Mesenchymal stem cell (in vitro differentiated cells and primary cell): ENCODE data around the gene TMEM69.
"Not testable (repeated sequence)": the region's sequence is repeated elsewhere in the genome, so short reads cannot be mapped to it uniquely, and the experiment has no call there.

ENCODE experiments used
- DNase-seq: peaks from one replicate; pipeline ENCODE4 v3.0.0-alpha.2; 2013
- H2AFZ ChIP-seq: one replicate; pipeline ENCODE4 v1.6.1; 2013; ENCODE audit warnings: low read depth, mild to moderate bottlenecking, control low read depth, inconsistent platforms, low read length, moderate library complexity
- H2AK5ac ChIP-seq: 2 replicates; pipeline ENCODE4 v1.6.1; 2013; ENCODE audit warnings: low read length, moderate library complexity, mild to moderate bottlenecking, inconsistent platforms; ENCODE audit not compliant: severe bottlenecking
- H2BK120ac ChIP-seq: one replicate; pipeline ENCODE4 v1.6.1; 2013; ENCODE audit warnings: low read depth, mild to moderate bottlenecking, inconsistent platforms, low read length, moderate library complexity
- H2BK12ac ChIP-seq, 2 experiments: one replicate each; pipeline ENCODE4 v1.6.1; 2013; ENCODE audit warnings: inconsistent platforms in 2 of 2, low read length in 2 of 2, mild to moderate bottlenecking in 2 of 2, moderate library complexity in 2 of 2, control low read depth in 1 of 2
- H2BK15ac ChIP-seq: one replicate; pipeline ENCODE4 v1.6.1; 2013; ENCODE audit warnings: mild to moderate bottlenecking, low read depth, inconsistent platforms; ENCODE audit not compliant: poor library complexity, severe bottlenecking
- H2BK5ac ChIP-seq: 2 replicates; pipeline ENCODE4 v1.6.1; 2013; ENCODE audit warnings: low read depth, mild to moderate bottlenecking, low read length, control low read depth, inconsistent platforms; ENCODE audit not compliant: poor library complexity, severe bottlenecking
- H3K14ac ChIP-seq, 2 experiments: one replicate each; pipeline ENCODE4 v1.6.1; 2013; ENCODE audit warnings: inconsistent platforms in 2 of 2, low read length in 2 of 2, control low read depth in 1 of 2, mild to moderate bottlenecking in 1 of 2, moderate library complexity in 1 of 2
- H3K18ac ChIP-seq, 2 experiments: one replicate each; pipeline ENCODE4 v1.6.1; 2013; ENCODE audit warnings: inconsistent platforms in 2 of 2, low read length in 2 of 2, control low read depth in 1 of 2, low read depth in 1 of 2, mild to moderate bottlenecking in 1 of 2
- H3K23ac ChIP-seq, 2 experiments: one replicate each; pipeline ENCODE4 v1.6.1; 2013; ENCODE audit warnings: inconsistent platforms in 2 of 2, low read length in 2 of 2, mild to moderate bottlenecking in 2 of 2, moderate library complexity in 2 of 2, control low read depth in 1 of 2
- H3K27ac ChIP-seq: 2 replicates; pipeline ENCODE4 v1.5.1; 2013; ENCODE audit warnings: mild to moderate bottlenecking, moderate library complexity, low read length, control low read depth, inconsistent platforms; ENCODE audit not compliant: poor library complexity, severe bottlenecking
- H3K27me3 ChIP-seq, 2 experiments: 2 replicates each; pipeline versions ENCODE4 v1.6.1 to v1.7.0; 2013; ENCODE audit warnings: low read length in 2 of 2, mild to moderate bottlenecking in 2 of 2, moderate library complexity in 2 of 2, control low read depth in 1 of 2, inconsistent platforms in 1 of 2; ENCODE audit not compliant: control insufficient read depth in 1 of 2, insufficient read depth in 1 of 2
- H3K36me3 ChIP-seq, 2 experiments: 2 replicates each; pipeline versions ENCODE4 v1.6.1 to v1.7.0; 2013; ENCODE audit warnings: low read length in 2 of 2, control low read depth in 1 of 2, inconsistent platforms in 1 of 2, low read depth in 1 of 2, mild to moderate bottlenecking in 1 of 2; ENCODE audit not compliant: insufficient read depth in 2 of 2, control insufficient read depth in 1 of 2
- H3K4ac ChIP-seq, 2 experiments: one replicate each; pipeline ENCODE4 v1.6.1; 2013; ENCODE audit warnings: inconsistent platforms in 2 of 2, low read length in 2 of 2, mild to moderate bottlenecking in 2 of 2, moderate library complexity in 2 of 2, control low read depth in 1 of 2, low read depth in 1 of 2
- H3K4me1 ChIP-seq: 2 replicates; pipeline ENCODE4 v1.6.1; 2013; ENCODE audit warnings: low read depth, low read length, control low read depth; ENCODE audit not compliant: control insufficient read depth, insufficient read depth
- H3K4me2 ChIP-seq: 2 replicates; pipeline ENCODE4 v1.6.1; 2013; ENCODE audit warnings: low read length, mild to moderate bottlenecking, inconsistent platforms; ENCODE audit not compliant: poor library complexity, severe bottlenecking
- H3K4me3 ChIP-seq, 2 experiments: 2 replicates each; pipeline versions ENCODE4 v1.5.1 to v1.7.0; 2013; ENCODE audit warnings: low read length in 2 of 2, mild to moderate bottlenecking in 2 of 2, control low read depth in 1 of 2, low read depth in 1 of 2; ENCODE audit not compliant: insufficient read depth in 1 of 2
- H3K79me1 ChIP-seq: replicated peaks from 2 replicates; pipeline ENCODE4 v1.6.1; 2013; ENCODE audit warnings: mild to moderate bottlenecking, control low read depth, low read length, inconsistent platforms; ENCODE audit not compliant: poor library complexity, severe bottlenecking
- H3K9ac ChIP-seq: 2 replicates; pipeline ENCODE4 v1.7.0; 2013; ENCODE audit warnings: mild to moderate bottlenecking, low read length, moderate library complexity
- H3K9me3 ChIP-seq: 2 replicates; pipeline ENCODE4 v1.7.0; 2013; ENCODE audit warnings: mild to moderate bottlenecking, low read length; ENCODE audit not compliant: control insufficient read depth
- H4K8ac ChIP-seq: one replicate; pipeline ENCODE4 v1.6.1; 2013; ENCODE audit warnings: inconsistent platforms, mild to moderate bottlenecking, low read length, moderate library complexity
- H4K91ac ChIP-seq: one replicate; pipeline ENCODE4 v1.6.1; 2013; ENCODE audit warnings: mild to moderate bottlenecking, low read length, inconsistent platforms
- WGBS: methylation state at CpG from one replicate; pipeline ENCODE4 v1.1.7; 2013; ENCODE audit warnings: mixed read lengths; 5-methylcytosine and 5-hydroxymethylcytosine counted together

The TMEM69 gene

GRCh38 chr1:45721207-45721606 is 33.2 kb downstream of the TMEM69 start:
- H3K4ac ChIP-seq: no peak overlapping the region
- H3K27ac ChIP-seq: no peak overlapping the region
- H3K9ac ChIP-seq: no peak overlapping the region
- H3K27me3 ChIP-seq: no peaks in the 10 kb centered on the region
- H3K9me3 ChIP-seq: no peaks in the 10 kb centered on the region
- H2BK120ac ChIP-seq: no peak overlapping the region
- H3K4me2 ChIP-seq: no peak overlapping the region
- peaks cover 5 to 11% of the 10 kb centered on the region in 2 experiments for H3K36me3 ChIP-seq
- H2BK15ac ChIP-seq: no peak overlapping the region
- peaks cover 3% of the 10 kb centered on the region for H3K79me1 ChIP-seq
- H2AK5ac ChIP-seq: no peak overlapping the region
- H4K8ac ChIP-seq: no peak overlapping the region
- H3K14ac ChIP-seq: no peak overlapping the region
- H4K91ac ChIP-seq: no peak overlapping the region
- H2BK12ac ChIP-seq: no peak overlapping the region
- H2AFZ ChIP-seq: no peak overlapping the region
- 56% methylated on average over 1 of the region's 1 CpG for WGBS
- peak; percentile 58 for DNase-seq
- no peak overlapping the region for H3K18ac ChIP-seq
- no peak overlapping the region for H3K4me3 ChIP-seq
- no peak overlapping the region for H2BK5ac ChIP-seq
- H3K23ac ChIP-seq: no peak overlapping the region
- H3K4me1 ChIP-seq: peaks cover 3% of the 10 kb centered on the region

- Histone ChIP-seq H2BK12ac (no peak overlapping the region), H3K4me1 (peaks cover 3% of the 10 kb centered on the region), H3K27me3 (no peaks in the 10 kb centered on the region), H2BK5ac (peak overlapping the region; percentile 31), H3K4me3 (no peak overlapping the region), H3K36me3 (peaks cover 6 to 15% of the 10 kb centered on the region in 2 experiments), H3K14ac (no peak overlapping the region), H4K8ac (no peak overlapping the region), H3K18ac (no peak overlapping the region), H3K27ac (no peak overlapping the region), H2BK15ac (no peak overlapping the region), H3K9me3 (no peaks in the 10 kb centered on the region), H3K4ac (no peak overlapping the region), H3K9ac (no peak overlapping the region), H2AK5ac (no peak overlapping the region), H3K4me2 (no peak overlapping the region), H2AFZ (no peak overlapping the region), H3K23ac (no peak overlapping the region), H3K79me1 (peaks cover 3% of the 10 kb centered on the region), H2BK120ac (no peak overlapping the region), H4K91ac (no peak overlapping the region)
- DNase-seq: peak; percentile 44
- WGBS: 100% methylated on average over 1 of the region's 3 CpGs
Observed at GRCh38 chr1:45722809-45723208, 34.8 kb downstream of the TMEM69 start.

- Histone ChIP-seq H3K4me1 (peaks cover under 1% of the 10 kb centered on the region), H2BK120ac (no peak overlapping the region), H2BK12ac (no peak overlapping the region), H3K4me2 (no peak overlapping the region), H3K14ac (no peak overlapping the region), H3K18ac (no peak overlapping the region), H3K9me3 (no peaks in the 10 kb centered on the region), H3K23ac (no peak overlapping the region), H2BK5ac (no peak overlapping the region), H4K91ac (no peak overlapping the region), H3K79me1 (peaks cover under 1% of the 10 kb centered on the region), H3K4me3 (no peak overlapping the region), H3K27ac (no peak overlapping the region), H3K4ac (no peak overlapping the region), H3K36me3 (peaks cover 3 to 17% of the 10 kb centered on the region in 2 experiments), H3K9ac (no peak overlapping the region), H2BK15ac (no peak overlapping the region), H3K27me3 (no peaks in the 10 kb centered on the region), H4K8ac (no peak overlapping the region), H2AK5ac (no peak overlapping the region), H2AFZ (no peak overlapping the region)
- peak; percentile 13 for DNase-seq
Observed at GRCh38 chr1:45723248-45723930, 35.4 kb downstream of the TMEM69 start.

GRCh38 chr1:45726007-45726406 is 38.0 kb downstream of the TMEM69 start:
- not testable (repeated sequence) for H2BK12ac ChIP-seq, DNase-seq, H2BK120ac ChIP-seq, H3K23ac ChIP-seq, H4K8ac ChIP-seq, H3K14ac ChIP-seq, H3K4me2 ChIP-seq, H3K4me3 ChIP-seq, H3K18ac ChIP-seq, H3K9ac ChIP-seq, H3K79me1 ChIP-seq, H2BK15ac ChIP-seq, H3K27me3 ChIP-seq, H3K27ac ChIP-seq, H4K91ac ChIP-seq, H3K4me1 ChIP-seq, H2AFZ ChIP-seq, H3K9me3 ChIP-seq, H2AK5ac ChIP-seq, H3K4ac ChIP-seq, H2BK5ac ChIP-seq
- peaks cover 2 to 25% of the 10 kb centered on the region in 2 experiments for H3K36me3 ChIP-seq
- WGBS: 80% methylated on average over 1 of the region's 9 CpGs
